Liver (tissue), 9 donors: Measurements from ENCODE around the gene GRIN2D. TPM values are rescaled to one million over a fixed set of nuclear protein-coding genes. Genes with fewer than 3 reads are reported as not detected.

ENCODE experiments used
- DNase-seq: peaks from one replicate; pipeline ENCODE4 v3.0.0-alpha.2; 2017; ENCODE audit warnings: low spot score
- H3K27ac ChIP-seq, 2 donors: one replicate each; pipeline ENCODE4 v1.7.0; 2013; ENCODE audit warnings: inconsistent platforms in 2 of 2, low read length in 2 of 2, control low read depth in 1 of 2, low read depth in 1 of 2, mild to moderate bottlenecking in 1 of 2
- H3K27me3 ChIP-seq, 4 donors: one replicate each; pipeline versions ENCODE4 v1.6.1 to v1.7.0; 2013; ENCODE audit warnings: low read length in 3 of 4, inconsistent platforms in 1 of 4, mild to moderate bottlenecking in 1 of 4, moderate library complexity in 1 of 4; ENCODE audit not compliant: control insufficient read depth in 4 of 4, insufficient read depth in 4 of 4
- H3K36me3 ChIP-seq, 4 donors: one replicate each; pipeline versions ENCODE4 v1.6.1 to v1.7.0; 2013; ENCODE audit warnings: low read length in 3 of 4, mild to moderate bottlenecking in 3 of 4, low read depth in 1 of 4, moderate library complexity in 1 of 4; ENCODE audit not compliant: control insufficient read depth in 4 of 4, insufficient read depth in 3 of 4
- H3K4me1 ChIP-seq, 4 donors: one replicate each; pipeline versions ENCODE4 v1.6.1 to v1.7.0; 2013; ENCODE audit warnings: low read length in 3 of 4, mild to moderate bottlenecking in 3 of 4, moderate library complexity in 1 of 4; ENCODE audit not compliant: control insufficient read depth in 4 of 4, insufficient read depth in 4 of 4
- H3K4me3 ChIP-seq, 3 donors: one replicate each; pipeline versions ENCODE4 v1.6.1 to v1.7.0; 2013; ENCODE audit warnings: low read length in 3 of 3, control low read depth in 1 of 3, low read depth in 1 of 3, mild to moderate bottlenecking in 1 of 3
- H3K9ac ChIP-seq, 2 donors: one replicate each; pipeline ENCODE4 v1.7.0; 2013; ENCODE audit warnings: low read length in 2 of 2, mild to moderate bottlenecking in 2 of 2, moderate library complexity in 2 of 2, control low read depth in 1 of 2, low read depth in 1 of 2
- H3K9me3 ChIP-seq, 4 donors: one replicate each; pipeline versions ENCODE4 v1.6.1 to v1.7.0; 2013; ENCODE audit warnings: low read length in 3 of 4; ENCODE audit not compliant: control insufficient read depth in 4 of 4
- ATF3 ChIP-seq: IDR thresholded peaks from 2 replicates; pipeline ENCODE4 v1.6.1; 2016; ENCODE audit warnings: antibody characterized with exemption
- CTCF ChIP-seq: fragments of 150-350 bp; IDR thresholded peaks from 2 replicates; pipeline ENCODE4 v1.5.1; 2017; ENCODE audit warnings: improper control_type of control experiment, low read depth, low read length; ENCODE audit not compliant: missing input control
- FOXA1 ChIP-seq: IDR thresholded peaks from 2 replicates; pipeline ENCODE4 v1.6.1; 2016; ENCODE audit warnings: antibody characterized with exemption
- GABPA ChIP-seq, 2 donors: IDR thresholded peaks in 1 of 2; conservative IDR thresholded peaks in 1 of 2; 2 replicates each; pipeline ENCODE4 v1.6.1; 2016; ENCODE audit warnings: antibody characterized with exemption in 2 of 2, mild to moderate bottlenecking in 1 of 2, moderate library complexity in 1 of 2
- HNF4A ChIP-seq, 2 donors: conservative IDR thresholded peaks; 2 replicates each; pipeline ENCODE4 v1.6.1; 2016; ENCODE audit warnings: antibody characterized with exemption in 2 of 2, mild to moderate bottlenecking in 2 of 2
- HNF4G ChIP-seq: IDR thresholded peaks from 2 replicates; pipeline ENCODE4 v1.6.1; 2016; ENCODE audit warnings: antibody characterized with exemption
- JUND ChIP-seq, 2 donors: IDR thresholded peaks; 2 replicates each; pipeline ENCODE4 v1.6.1; 2016; ENCODE audit warnings: antibody characterized with exemption in 2 of 2
- MAX ChIP-seq: IDR thresholded peaks from 2 replicates; pipeline ENCODE4 v1.6.1; 2016; ENCODE audit warnings: antibody characterized with exemption
- NR2F2 ChIP-seq: IDR thresholded peaks from 2 replicates; pipeline ENCODE4 v1.6.1; 2016; ENCODE audit warnings: antibody characterized with exemption
- RAD21 ChIP-seq, 2 donors: IDR thresholded peaks; 2 replicates each; pipeline ENCODE4 v1.6.1; 2016; ENCODE audit warnings: antibody characterized with exemption in 2 of 2, mild to moderate bottlenecking in 2 of 2
- REST ChIP-seq: IDR thresholded peaks from 2 replicates; pipeline ENCODE4 v1.6.1; 2016; ENCODE audit warnings: antibody characterized with exemption, mild to moderate bottlenecking
- RXRA ChIP-seq, 2 donors: IDR thresholded peaks; 2 replicates each; pipeline ENCODE4 v1.6.1; 2017 to 2018; ENCODE audit warnings: antibody characterized with exemption in 2 of 2, mild to moderate bottlenecking in 1 of 2
- SP1 ChIP-seq: IDR thresholded peaks from 2 replicates; pipeline ENCODE4 v1.6.1; 2018; ENCODE audit warnings: antibody characterized with exemption, mild to moderate bottlenecking
- TAF1 ChIP-seq: conservative IDR thresholded peaks from 2 replicates; pipeline ENCODE4 v1.6.1; 2016; ENCODE audit warnings: antibody characterized with exemption, mild to moderate bottlenecking
- YY1 ChIP-seq: IDR thresholded peaks from 2 replicates; pipeline ENCODE4 v1.6.1; 2016; ENCODE audit warnings: antibody characterized with exemption, mild to moderate bottlenecking
- ZBTB33 ChIP-seq: IDR thresholded peaks from 2 replicates; pipeline ENCODE4 v1.6.1; 2016; ENCODE audit warnings: antibody characterized with exemption
- WGBS: extraction: QIAGEN DNeasy Blood & Tissue Kit; methylation state at CpG from one replicate; pipeline ENCODE4 v1.1.7; 2013; 5-methylcytosine and 5-hydroxymethylcytosine counted together
- polyA plus RNA-seq, 2 donors: library from polyadenylated mRNA; stranded (reverse) in 1 of 2; unstranded in 1 of 2; fragments of 200-250 nt in 1 of 2; fragments of >200 nt in 1 of 2; fragmentation: Nextera tagmentation in 1 of 2; extraction: Ambion mirVana in 1 of 2; gene quantifications; one replicate each; pipeline versions ENCODE4 v1.2.1 to v1.2.3, GENCODE V29; 2013 to 2015
- total RNA-seq, 2 donors: library from RNA; depleted of rRNA; stranded (reverse); fragments of >200 nt; gene quantifications; one replicate each; pipeline ENCODE4 v1.2.3, GENCODE V29; 2014
- donor health status: healthy.
- donor health status: healthy.
- donor health status: healthy.
- donor health status: healthy.
- donor health status: healthy.

GRIN2D gene
- total and polyA plus RNA-seq, 4 donors = 0.13 to 0.33 (median 0.17) TPM; not detected in 1

GRCh38 chr19:48362716-48363499, 30.6 kb upstream of the GRIN2D start:
- Histone ChIP-seq H3K9me3 (no peaks in the 10 kb centered on the region), H3K4me3 (peak overlapping the region; percentile 52 to 85 (median 67)), H3K27me3 (no peaks in the 10 kb centered on the region), H3K36me3 (peaks cover 0 to 6% (median under 1%) of the 10 kb centered on the region in 4 donors), H3K27ac (peak overlapping the region; percentile 92 to 99), H3K4me1 (peaks cover 0 to 11% (median 6%) of the 10 kb centered on the region in 4 donors), H3K9ac (peak overlapping the region; percentile 84 to 97)
- peak; percentile 45 for TF ChIP-seq ZBTB33
- peak; percentile 69 for TF ChIP-seq YY1
- peak; percentile 40 for TF ChIP-seq SP1
- TF ChIP-seq RAD21 (IDR thresholded peaks at IDR 0.05) = peak in 1 of 2 donors; percentile 8
- peak; percentile 41 for TF ChIP-seq MAX
- peak; percentile 26 for TF ChIP-seq CTCF
- TF ChIP-seq TAF1 = no peak
- no peak for TF ChIP-seq JUND (IDR thresholded peaks at IDR 0.05)
- TF ChIP-seq NR2F2 = no peak
- TF ChIP-seq REST = no peak
- peak in 1 of 2 donors; percentile 22 for TF ChIP-seq GABPA (IDR thresholded peaks at IDR 0.05 in 1 of 2, conservative IDR thresholded peaks at IDR 0.05 in 1 of 2)
- no peak for TF ChIP-seq HNF4A (conservative IDR thresholded peaks at IDR 0.05)
- TF ChIP-seq RXRA (IDR thresholded peaks at IDR 0.05) = peak in 1 of 2 donors; percentile 33
- 4% methylated on average over 26 of the region's 26 CpGs for WGBS
- DNase-seq = peak; percentile 95

GRCh38 chr19:48363500-48363809, 30.0 kb upstream of the GRIN2D start:
- DNase-seq = no peak
- WGBS = 1% methylated on average over 10 of the region's 10 CpGs
- peak overlapping the region; percentile 52 to 85 (median 67) for H3K4me3 ChIP-seq

More at GRCh38 chr19:48363500-48363809, 30.0 kb upstream of the GRIN2D start:
- TF ChIP-seq ATF3 = no peak
- no peak for TF ChIP-seq HNF4G
- no peak for TF ChIP-seq RAD21 (IDR thresholded peaks at IDR 0.05)
- TF ChIP-seq JUND (IDR thresholded peaks at IDR 0.05) = no peak
- no peak for TF ChIP-seq FOXA1
- TF ChIP-seq MAX = no peak
- peak; percentile 96 for TF ChIP-seq NR2F2
- no peak for TF ChIP-seq SP1
- no peak for TF ChIP-seq CTCF
- TF ChIP-seq HNF4A (conservative IDR thresholded peaks at IDR 0.05) = peak in 1 of 2 donors; percentile 20
- no peak for TF ChIP-seq YY1
- Histone ChIP-seq H3K27ac (peak overlapping the region; percentile 92 to 99), H3K9me3 (no peaks in the 10 kb centered on the region), H3K27me3 (no peaks in the 10 kb centered on the region), H3K4me1 (peaks cover 0 to 11% (median 6%) of the 10 kb centered on the region in 4 donors), H3K9ac (peak overlapping the region; percentile 84 to 97), H3K36me3 (peaks cover 0 to 6% (median under 1%) of the 10 kb centered on the region in 4 donors)
